ENCODE measurements around the gene SLC25A21. TPM values are rescaled to one million over a fixed set of nuclear protein-coding genes. Genes with fewer than 3 reads are reported as not detected.
A peak's percentile ranks its signal among the peaks of the same experiment; 100 is the strongest.

The SLC25A21 gene
- total RNA-seq, 4 donors from 2014 or later, result 0.67 to 2.1 (median 0.91) TPM

- intact Hi-C loops (cut with DNase I), result no loop called here
- Histone ChIP-seq H3K9me3 (no peaks in the 10 kb centered on the region), H3K27ac (no peak overlapping the region), H3K27me3 (no peaks in the 10 kb centered on the region), H3K4me1 (no peaks in the 10 kb centered on the region), H3K4me3 (no peak overlapping the region), H3K36me3 (no peaks in the 10 kb centered on the region)
- WGBS, 2 donors, result 46 to 57% methylated on average over 4 of the region's 4 CpGs
- TF ChIP-seq POLR2A (IDR thresholded peaks at IDR 0.05) (no peak), CTCF (IDR thresholded peaks at IDR 0.05) (no peak)
- no peak for DNase-seq
Measured at GRCh38 chr14:37013078-37013477, 159.3 kb downstream of the SLC25A21 start.

DNA sequence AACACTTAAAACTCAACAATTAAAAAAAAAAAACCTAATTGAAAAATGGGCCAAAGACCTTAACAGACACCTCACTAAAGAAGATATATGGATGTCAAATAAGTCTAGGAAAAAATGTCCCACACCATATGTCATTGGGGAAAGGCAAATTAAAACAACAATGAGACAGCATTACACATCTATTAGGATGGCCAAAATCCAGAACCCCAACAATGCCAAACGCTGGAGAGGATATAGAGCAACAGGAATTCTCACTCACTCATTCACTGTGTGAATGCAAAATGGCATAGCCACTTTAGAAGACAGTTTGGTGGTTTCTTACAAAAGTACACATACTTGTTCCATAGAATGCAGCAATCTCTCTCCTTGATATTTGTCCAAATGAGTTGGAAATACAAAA lies 173.7 kb downstream of the SLC25A21 start:
- no peaks in the 10 kb centered on the region for H3K36me3 ChIP-seq
- H3K27ac ChIP-seq, result no peak overlapping the region
- peaks cover 5 to 29% (median 7%) of the 10 kb centered on the region in 3 donors for H3K4me1 ChIP-seq
- H3K4me3 ChIP-seq, result no peak overlapping the region
- WGBS, 2 donors, result 15 to 26% methylated on average over 1 of the region's 1 CpG
- intact Hi-C loops (cut with DNase I), result no loop called here
- TF ChIP-seq POLR2A (IDR thresholded peaks at IDR 0.05), result no peak
- TF ChIP-seq CTCF (IDR thresholded peaks at IDR 0.05), result no peak
- DNase-seq, result no peak
- H3K9me3 ChIP-seq, result no peaks in the 10 kb centered on the region
- H3K27me3 ChIP-seq, result no peaks in the 10 kb centered on the region

DNA sequence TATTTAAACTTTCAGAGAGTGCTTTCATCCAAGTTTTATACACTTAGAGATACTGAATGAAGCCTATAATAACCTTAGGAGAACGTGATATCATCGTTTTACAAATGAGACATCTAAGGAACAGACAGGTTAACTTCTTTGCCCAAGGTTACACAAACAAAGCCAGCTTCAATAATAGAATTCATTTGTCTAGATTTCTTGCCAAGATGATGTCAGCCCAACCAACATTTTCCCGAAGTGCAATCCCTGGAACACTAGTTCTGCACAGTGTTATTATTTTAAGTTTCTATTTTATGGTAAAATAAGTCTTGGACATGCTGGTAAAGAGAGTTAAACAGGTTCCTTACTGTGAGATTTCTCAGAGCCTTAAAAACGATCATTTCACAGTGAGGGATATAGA lies 174.6 kb downstream of the SLC25A21 start:
- no peaks in the 10 kb centered on the region for H3K9me3 ChIP-seq
- no peak for DNase-seq
- no peaks in the 10 kb centered on the region for H3K36me3 ChIP-seq
- no peak overlapping the region for H3K4me3 ChIP-seq
- H3K27me3 ChIP-seq, result no peaks in the 10 kb centered on the region
- TF ChIP-seq CTCF (IDR thresholded peaks at IDR 0.05), result no peak
- TF ChIP-seq POLR2A (IDR thresholded peaks at IDR 0.05), result no peak
- WGBS, 2 donors, result 13 to 19% methylated on average over 4 of the region's 4 CpGs
- intact Hi-C loops (cut with DNase I), result no loop called here
- H3K4me1 ChIP-seq, result peaks cover 5 to 29% (median 7%) of the 10 kb centered on the region in 3 donors
- H3K27ac ChIP-seq, result no peak overlapping the region

DNA sequence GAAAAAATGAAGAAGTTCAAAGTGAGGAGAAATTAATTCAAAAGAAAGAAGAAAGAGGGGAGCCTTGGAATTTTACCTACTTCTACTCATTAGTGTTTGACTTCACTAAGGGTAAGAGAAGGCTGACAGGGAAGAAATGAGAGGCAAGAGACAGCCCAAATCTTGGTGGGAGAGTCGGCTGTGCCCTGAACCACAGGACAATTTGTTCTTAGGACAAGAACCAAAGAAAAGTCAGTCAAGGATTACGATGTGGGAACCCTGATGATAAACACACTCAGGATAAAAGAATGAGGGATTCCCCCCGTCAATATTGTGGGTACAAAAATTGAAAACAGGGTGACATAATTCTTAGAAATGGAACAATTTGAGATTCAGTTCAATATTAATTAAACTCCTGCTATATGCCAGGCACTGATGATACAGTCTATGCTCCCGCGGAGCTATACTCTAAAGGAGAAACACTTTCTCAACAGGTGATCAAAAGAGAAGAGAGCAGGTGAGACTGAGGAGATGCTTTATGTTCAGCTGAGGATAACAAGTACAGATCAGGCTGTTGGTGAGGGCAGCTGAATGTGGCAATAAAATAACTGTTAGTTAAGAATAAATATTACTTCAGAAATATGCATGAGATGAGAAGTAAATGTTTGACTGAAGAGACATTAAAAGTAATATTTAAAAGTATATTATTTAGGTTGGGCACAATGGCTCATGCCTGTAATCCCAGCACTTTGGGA lies 175.4 kb downstream of the SLC25A21 start:
- H3K27me3 ChIP-seq, result no peaks in the 10 kb centered on the region
- intact Hi-C loops (cut with DNase I), result no loop called here
- H3K4me1 ChIP-seq, result peaks cover 5 to 29% (median 7%) of the 10 kb centered on the region in 3 donors
- no peaks in the 10 kb centered on the region for H3K36me3 ChIP-seq
- TF ChIP-seq POLR2A (IDR thresholded peaks at IDR 0.05) (no peak), CTCF (IDR thresholded peaks at IDR 0.05) (no peak)
- 75 to 82% methylated on average over 5 of the region's 5 CpGs for WGBS, 2 donors
- no peak overlapping the region for H3K27ac ChIP-seq
- H3K9me3 ChIP-seq, result no peaks in the 10 kb centered on the region
- H3K4me3 ChIP-seq, result no peak overlapping the region
- DNase-seq, result no peak

- Histone ChIP-seq H3K27me3 (no peaks in the 10 kb centered on the region), H3K4me1 (peaks cover 5 to 29% (median 7%) of the 10 kb centered on the region in 3 donors), H3K9me3 (no peaks in the 10 kb centered on the region), H3K27ac (peak overlapping the region in 2 of 4 donors; percentile 1 to 18), H3K4me3 (no peak overlapping the region), H3K36me3 (no peaks in the 10 kb centered on the region)
- intact Hi-C loops (cut with DNase I), result no loop called here
- DNase-seq, result no peak
- no peak for TF ChIP-seq POLR2A (IDR thresholded peaks at IDR 0.05)
- no peak for TF ChIP-seq CTCF (IDR thresholded peaks at IDR 0.05)
- 37 to 51% methylated on average over 4 of the region's 4 CpGs for WGBS, 2 donors
Measured at GRCh38 chr14:36996133-36996856, 176.1 kb downstream of the SLC25A21 start.

Data from esophagus squamous epithelium (tissue), 5 donors.